NCI-H2196 (cell line): ENCODE data around the gene MYO3B.

Source experiments
- DNase-seq: peaks from one replicate; lab custom pipeline; 2025; ENCODE audit not compliant: unreplicated experiment; lab: John Stamatoyannopoulos, UW

MYO3B gene

DNA sequence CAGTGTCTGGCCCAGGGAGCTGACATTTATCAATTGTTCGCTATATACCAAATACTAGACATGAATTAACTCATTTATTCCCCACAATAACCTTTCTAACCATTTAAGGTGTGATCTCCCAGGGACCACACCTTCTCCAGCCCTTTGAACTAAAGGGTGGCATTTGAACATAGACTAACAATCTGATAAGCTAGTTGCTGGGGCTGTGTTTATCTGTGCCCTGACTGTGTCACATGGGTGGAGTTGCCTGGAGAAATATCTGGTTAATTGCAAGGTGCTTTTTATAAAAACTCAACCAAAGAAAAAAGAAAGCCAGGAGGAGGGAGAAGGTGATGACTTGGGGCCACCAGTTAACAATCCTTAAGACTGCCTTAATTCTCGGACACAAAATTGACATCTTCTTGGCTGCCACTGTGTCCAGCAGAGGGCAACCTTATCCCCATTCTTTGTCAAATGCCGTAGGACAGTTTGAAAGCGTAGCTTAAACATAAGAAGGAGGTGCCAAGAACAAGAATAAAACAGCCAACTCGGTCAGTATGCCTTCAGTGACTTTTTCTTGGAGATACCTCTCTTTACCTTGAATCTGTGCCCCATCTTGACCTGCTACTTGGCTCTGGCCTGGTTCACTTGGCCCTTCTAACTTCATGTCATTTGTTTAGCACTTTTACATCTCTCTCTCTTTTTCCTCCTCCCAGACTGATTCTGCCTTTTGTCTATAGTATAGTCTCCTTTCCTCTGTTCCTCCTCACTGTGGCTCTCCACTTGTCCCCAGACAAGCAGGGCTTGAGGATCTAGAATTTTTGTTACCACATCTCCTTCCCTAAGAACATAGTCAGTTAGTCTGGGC, 183.4 kb downstream of the MYO3B start:
- peak; percentile 37 for DNase-seq

- no peak for DNase-seq
These were observed 184.4 kb downstream of the MYO3B start for GRCh38 chr2:170362313-170362870.

- no peak for DNase-seq
These were observed 185.1 kb downstream of the MYO3B start for GRCh38 chr2:170362871-170363631.

DNA sequence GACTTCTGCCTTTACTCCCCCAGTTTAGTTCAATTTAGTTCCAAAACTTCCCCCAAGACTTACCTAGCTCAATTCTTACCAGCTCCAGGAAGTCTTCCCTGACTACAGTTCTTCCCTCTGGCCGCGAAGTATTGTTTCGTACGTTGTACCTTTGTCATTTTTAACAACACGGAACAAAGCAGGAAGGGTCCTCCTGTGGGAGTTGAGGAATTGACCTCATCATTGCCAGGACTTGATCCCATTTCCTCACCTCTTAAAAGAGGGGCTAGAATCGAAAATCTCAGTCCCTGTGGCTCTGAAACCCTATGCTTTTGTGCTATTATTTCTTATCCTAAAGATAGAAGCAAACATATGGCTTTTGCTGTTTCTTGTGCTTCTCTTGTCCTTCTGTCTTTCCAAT, 187.1 kb downstream of the MYO3B start:
- DNase-seq: no peak

GRCh38 chr2:170365686-170366085, 187.7 kb downstream of the MYO3B start:
- DNase-seq: no peak

DNA sequence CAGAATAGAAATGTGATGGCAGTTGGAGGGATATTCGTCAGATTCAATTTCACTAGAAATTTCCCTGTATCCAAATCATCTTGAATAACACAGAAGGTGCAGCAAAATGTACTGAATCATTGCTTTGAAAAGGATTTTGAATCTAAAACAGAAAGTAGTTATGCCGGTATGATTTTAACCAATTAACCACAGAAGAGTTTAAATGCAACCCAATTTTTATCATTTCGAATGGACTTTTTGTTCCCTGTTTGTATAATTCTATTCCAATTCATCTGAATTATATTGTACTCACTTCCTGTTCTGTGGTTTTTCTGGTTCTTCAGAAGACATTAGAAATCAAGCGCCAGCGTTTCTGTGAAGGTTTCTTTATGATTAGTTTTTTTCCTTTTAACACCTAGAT, 190.4 kb downstream of the MYO3B start:
- no peak for DNase-seq

DNA sequence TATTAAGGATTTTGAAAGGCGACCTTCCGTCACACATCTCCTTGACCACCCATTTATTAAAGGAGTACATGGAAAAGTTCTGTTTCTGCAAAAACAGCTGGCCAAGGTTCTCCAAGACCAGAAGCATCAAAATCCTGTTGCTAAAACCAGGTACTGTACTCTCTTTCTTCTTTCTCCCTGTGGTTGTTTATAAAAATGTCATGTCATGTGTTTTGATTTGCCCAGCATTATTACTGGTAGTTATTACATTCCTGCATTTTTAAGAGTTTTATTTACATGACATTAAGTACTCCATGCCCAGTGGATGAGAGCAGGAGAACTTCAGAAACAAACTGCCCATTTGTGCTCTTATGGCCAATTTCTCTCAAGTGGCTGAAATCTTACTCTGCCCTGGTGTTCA, 191.3 kb downstream of the MYO3B start:
- no peak for DNase-seq

DNA sequence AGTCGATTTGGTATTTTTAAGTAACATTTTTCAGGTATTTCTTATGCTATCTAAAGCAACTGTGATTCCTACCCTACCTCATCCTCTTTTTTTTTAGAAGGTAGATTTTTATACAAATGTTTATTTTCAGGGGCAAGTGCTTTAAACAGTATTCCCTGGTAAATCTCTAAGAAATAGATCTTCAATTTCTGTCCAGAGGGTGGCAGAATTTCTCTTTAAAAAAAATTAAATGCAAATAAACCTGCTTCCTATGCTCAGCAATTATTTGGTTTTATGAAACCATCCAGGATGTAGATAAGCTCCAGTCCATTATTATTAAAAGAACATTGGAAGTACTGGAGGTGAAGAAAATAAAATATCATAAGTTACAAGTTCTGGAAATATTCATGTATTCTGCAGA, 191.9 kb downstream of the MYO3B start:
- peak; percentile 19 for DNase-seq

DNA sequence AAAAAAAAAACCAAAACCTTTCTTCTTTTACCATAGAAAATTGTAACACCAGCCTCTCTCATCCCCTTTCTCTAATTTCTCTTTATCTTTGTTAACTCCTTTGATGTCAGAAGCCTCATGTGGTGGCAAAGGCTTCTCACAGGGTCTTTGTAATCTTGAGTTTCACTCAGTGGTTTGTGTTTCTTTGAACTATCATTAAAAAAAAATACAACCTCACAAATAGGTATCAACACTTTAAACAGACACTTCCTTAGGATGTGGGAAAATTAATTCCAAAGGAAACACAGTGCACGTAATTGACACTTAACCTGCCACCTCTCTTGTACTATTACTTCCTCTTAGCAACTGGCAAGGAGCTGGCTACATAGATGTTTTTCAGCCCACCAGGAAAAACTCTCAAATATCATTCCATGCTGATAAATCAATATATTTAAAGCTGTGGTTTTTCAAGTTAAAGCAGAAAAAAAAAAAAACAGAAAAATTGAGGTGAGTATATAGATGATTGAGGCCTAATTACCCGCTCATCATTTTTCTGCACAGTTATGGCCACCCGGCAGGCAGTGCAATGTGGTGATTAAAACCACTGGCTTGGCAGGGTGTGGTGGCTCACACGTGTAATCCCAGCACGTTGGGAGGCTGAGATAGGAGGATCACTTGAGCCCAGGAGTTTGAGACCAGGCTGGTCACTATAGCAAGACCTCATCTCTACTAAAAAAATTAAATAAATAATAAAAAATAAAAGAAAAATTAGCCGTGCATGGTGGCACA, 193.5 kb downstream of the MYO3B start:
- DNase-seq: no peak

- DNase-seq: no peak
These were observed 197.2 kb downstream of the MYO3B start for GRCh38 chr2:170375192-170375591.

GRCh38 chr2:170377500-170378207, 199.7 kb downstream of the MYO3B start:
- DNase-seq: no peak

DNA sequence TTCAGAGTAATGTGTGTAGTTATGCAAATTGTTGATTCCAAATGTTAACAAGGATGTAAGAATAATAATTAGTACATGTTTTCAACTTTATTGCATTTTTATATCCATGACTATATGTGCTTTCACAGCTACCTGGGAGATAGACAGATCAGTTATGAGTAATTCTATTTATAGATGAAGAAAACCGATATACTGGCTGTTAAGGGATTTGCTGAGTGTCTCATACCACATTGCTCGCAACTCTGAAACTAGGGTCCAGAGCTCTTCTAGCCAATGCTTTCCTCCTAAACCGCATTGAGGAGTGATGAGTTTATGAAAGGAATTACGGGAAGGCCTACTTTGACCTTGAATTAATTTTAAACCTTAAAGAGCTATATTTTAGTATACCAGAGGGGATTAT, 202.3 kb downstream of the MYO3B start:
- no peak for DNase-seq

DNA sequence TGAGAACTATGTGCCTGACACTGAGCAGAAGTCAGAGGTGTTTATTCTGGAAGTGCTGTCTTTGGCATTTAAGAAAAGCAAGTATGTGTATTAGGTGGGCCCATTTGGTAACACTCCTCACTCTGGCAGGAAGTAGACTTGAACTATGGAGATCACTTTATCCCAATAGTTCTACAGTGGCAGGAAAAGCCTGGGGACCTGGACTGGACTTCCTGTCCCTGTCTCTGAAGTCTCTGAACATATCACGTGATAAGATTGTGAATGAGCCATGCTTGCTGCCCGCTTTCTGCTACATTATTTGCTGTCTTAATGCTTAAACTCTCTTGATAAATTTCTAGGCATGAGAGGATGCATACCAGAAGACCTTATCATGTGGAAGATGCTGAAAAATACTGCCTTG, 203.7 kb downstream of the MYO3B start:
- DNase-seq: no peak

- no peak for DNase-seq
These were observed 208.6 kb downstream of the MYO3B start for GRCh38 chr2:170386554-170386953.

DNA sequence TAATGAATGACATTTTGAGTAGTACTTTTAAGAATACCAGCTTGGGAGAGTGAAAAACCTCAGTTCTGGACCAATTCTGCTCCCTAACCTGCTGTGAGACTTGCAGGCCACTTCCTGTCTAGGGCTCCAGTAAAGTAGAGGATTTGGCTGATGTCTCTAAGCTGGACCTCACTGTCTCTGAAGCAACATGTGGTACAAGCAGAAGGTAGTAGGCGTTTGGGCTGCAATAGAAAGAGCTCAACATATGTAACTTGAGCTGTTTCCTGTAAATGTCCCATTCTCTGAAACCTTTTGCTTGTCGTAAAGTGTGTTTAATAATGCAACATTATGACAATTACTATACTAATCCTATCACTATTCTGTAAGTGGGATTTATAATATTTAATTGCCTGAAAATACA, 213.1 kb downstream of the MYO3B start:
- no peak for DNase-seq

GRCh38 chr2:170391697-170392096, 213.8 kb downstream of the MYO3B start:
- no peak for DNase-seq

DNA sequence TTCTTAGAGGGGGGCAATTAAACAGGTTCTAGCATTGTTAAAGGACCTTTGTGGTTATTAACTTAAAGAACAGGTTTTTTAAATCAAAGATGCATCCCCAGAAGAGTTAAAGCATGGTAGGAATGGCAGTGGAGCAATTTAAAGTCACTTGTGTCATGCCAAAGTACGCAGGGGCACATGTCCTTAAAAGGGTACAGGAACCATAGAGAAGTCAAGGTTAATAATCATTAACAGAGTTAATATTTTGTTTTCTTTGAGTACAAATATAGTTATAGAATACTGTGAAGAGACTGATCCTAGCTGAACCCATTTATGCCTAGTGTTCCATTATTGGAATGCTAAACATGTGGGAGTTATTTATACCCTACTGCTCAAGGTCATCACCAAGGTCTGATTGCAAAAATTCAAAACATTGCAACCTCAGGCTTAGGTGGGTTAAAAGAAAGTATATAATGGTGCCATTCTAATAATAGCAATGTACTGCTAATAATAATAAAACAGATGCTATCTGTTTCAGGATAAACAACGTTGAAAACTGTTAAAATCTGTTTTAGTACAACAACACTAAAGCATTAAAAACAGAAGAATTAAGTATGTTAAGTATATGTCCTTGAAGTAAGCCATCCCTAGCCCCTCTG, 216.0 kb downstream of the MYO3B start:
- DNase-seq: no peak

- no peak for DNase-seq
These were observed 216.9 kb downstream of the MYO3B start for GRCh38 chr2:170394641-170395387.

GRCh38 chr2:170396799-170397459, 219.0 kb downstream of the MYO3B start:
- peak; percentile 16 for DNase-seq
